Activated naive CD4-positive, alpha-beta T cell treated with anti-CD3 and anti-CD28 coated beads, Interleukin-2, amount 50 U/mL, for 16 hours (primary cell): ENCODE results near the gene IL21R.

Experiments used
- DNase-seq: peaks from one replicate; pipeline ENCODE4 v3.0.0-alpha.2; 2020

The IL21R gene

GRCh38 chr16:27468941-27469531 is 67.1 kb downstream of the IL21R start:
- no peak for DNase-seq

GRCh38 chr16:27470567-27471431 is 68.8 kb downstream of the IL21R start:
- no peak for DNase-seq

- DNase-seq = no peak
These were observed 69.7 kb downstream of the IL21R start for GRCh38 chr16:27471661-27472060.

GRCh38 chr16:27472091-27473020 is 70.4 kb downstream of the IL21R start:
- DNase-seq = no peak

- no peak for DNase-seq
These were observed 71.3 kb downstream of the IL21R start for GRCh38 chr16:27473101-27473900.

- DNase-seq = no peak
These were observed 72.1 kb downstream of the IL21R start for GRCh38 chr16:27474041-27474440.

GRCh38 chr16:27474921-27475320 is 72.9 kb downstream of the IL21R start:
- no peak for DNase-seq

GRCh38 chr16:27475561-27475960 is 73.6 kb downstream of the IL21R start:
- DNase-seq = no peak

- DNase-seq = no peak
These were observed 74.3 kb downstream of the IL21R start for GRCh38 chr16:27476240-27476639.

GRCh38 chr16:27480761-27481160 is 78.8 kb downstream of the IL21R start:
- DNase-seq = no peak

GRCh38 chr16:27481282-27481934 is 79.4 kb downstream of the IL21R start:
- no peak for DNase-seq

- DNase-seq = no peak
These were observed 80.6 kb downstream of the IL21R start for GRCh38 chr16:27482397-27483087.

GRCh38 chr16:27483088-27483437 is 81.1 kb downstream of the IL21R start:
- DNase-seq = no peak

- no peak for DNase-seq
These were observed 81.7 kb downstream of the IL21R start for GRCh38 chr16:27483624-27484023.

- no peak for DNase-seq
These were observed 83.2 kb downstream of the IL21R start for GRCh38 chr16:27485126-27485525.

GRCh38 chr16:27485811-27486210 is 83.8 kb downstream of the IL21R start:
- no peak for DNase-seq

GRCh38 chr16:27486344-27486743 is 84.4 kb downstream of the IL21R start:
- DNase-seq = no peak

GRCh38 chr16:27486760-27487159 is 84.8 kb downstream of the IL21R start:
- DNase-seq = no peak

- no peak for DNase-seq
These were observed 87.4 kb downstream of the IL21R start for GRCh38 chr16:27489421-27489820.

GRCh38 chr16:27489906-27490305 is 87.9 kb downstream of the IL21R start:
- no peak for DNase-seq

GRCh38 chr16:27491894-27492587 is 90.1 kb downstream of the IL21R start:
- no peak for DNase-seq
